Panc1 (cell line): ENCODE data around the gene ALDH1A1.

Experiments
- POLR2AphosphoS5 ChIP-seq: IDR thresholded peaks from 2 replicates; pipeline ENCODE4 v1.6.1; 2012; ENCODE audit warnings: mild to moderate bottlenecking, low read depth, low read length, moderate library complexity
- TF ChIP-seq, protein P1 (sequence below): fragments of 450-650 bp; IDR thresholded peaks from 2 replicates; pipeline ENCODE4 v1.5.1; 2017; ENCODE audit warnings: mild to moderate bottlenecking

DNA sequence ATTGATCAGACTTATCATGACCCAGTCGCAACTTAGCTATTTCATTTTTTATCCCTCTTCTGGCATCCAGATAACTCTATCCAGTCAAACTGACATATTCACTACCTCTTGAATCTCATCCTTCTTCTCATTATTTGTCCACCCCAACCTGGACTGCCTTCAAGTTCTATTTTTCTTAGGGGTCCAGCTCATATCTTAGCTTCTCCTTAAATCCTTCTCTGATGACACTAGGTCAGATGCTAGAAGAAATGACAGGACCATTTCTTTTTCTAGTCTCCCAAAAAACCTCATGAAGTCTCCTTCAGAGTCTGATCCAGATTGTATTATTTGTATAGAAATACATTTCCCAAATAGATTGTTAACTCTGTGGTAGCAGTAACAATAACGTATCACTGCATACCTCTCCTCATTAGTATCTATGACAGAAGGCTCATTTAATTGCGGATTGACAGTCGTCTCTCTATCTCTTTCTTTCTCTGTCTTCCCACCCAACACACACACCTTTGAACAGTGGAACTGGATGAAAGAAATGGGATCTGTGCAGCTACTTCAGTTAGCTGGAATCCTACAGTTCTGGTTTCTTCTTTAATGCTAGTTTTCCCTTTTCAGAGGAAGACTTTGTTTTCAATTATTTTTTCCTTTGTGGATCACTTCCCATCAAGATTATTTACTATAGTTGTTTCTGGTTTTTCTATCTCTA is 33.5 kb downstream of the ALDH1A1 start:
- TF ChIP-seq, protein P1, sequence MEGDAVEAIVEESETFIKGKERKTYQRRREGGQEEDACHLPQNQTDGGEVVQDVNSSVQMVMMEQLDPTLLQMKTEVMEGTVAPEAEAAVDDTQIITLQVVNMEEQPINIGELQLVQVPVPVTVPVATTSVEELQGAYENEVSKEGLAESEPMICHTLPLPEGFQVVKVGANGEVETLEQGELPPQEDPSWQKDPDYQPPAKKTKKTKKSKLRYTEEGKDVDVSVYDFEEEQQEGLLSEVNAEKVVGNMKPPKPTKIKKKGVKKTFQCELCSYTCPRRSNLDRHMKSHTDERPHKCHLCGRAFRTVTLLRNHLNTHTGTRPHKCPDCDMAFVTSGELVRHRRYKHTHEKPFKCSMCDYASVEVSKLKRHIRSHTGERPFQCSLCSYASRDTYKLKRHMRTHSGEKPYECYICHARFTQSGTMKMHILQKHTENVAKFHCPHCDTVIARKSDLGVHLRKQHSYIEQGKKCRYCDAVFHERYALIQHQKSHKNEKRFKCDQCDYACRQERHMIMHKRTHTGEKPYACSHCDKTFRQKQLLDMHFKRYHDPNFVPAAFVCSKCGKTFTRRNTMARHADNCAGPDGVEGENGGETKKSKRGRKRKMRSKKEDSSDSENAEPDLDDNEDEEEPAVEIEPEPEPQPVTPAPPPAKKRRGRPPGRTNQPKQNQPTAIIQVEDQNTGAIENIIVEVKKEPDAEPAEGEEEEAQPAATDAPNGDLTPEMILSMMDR: no peak
- TF ChIP-seq POLR2AphosphoS5: no peak
